ENCODE data around the gene PHRF1. TPM values are rescaled to one million over a fixed set of nuclear protein-coding genes. Genes with fewer than 3 reads are reported as not detected.

PHRF1 gene
- total RNA-seq, 2 experiments from 2014 or later, result 55.4 to 58.9 TPM

DNA sequence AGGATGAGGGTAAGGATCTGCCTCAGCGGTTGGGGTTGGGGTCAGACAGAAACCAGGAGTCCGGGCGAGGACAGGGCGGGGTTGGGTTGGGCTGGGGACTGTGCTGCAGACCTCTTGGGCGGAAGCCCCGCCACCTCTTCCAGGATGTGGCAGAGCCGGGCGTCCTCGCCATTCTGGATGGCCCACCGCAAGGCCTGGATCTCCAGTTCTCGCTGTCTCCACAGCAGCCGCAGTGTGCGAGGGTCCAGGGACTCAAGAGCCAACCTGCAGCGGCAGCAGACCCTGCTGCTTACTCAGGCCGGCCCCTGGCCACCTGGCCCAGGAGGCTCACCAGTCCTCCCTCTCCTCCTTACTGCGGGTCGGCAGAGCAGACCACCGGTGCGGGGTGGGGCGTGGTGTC, 17.8 kb upstream of the PHRF1 start:
- Mint-ChIP-seq H3K36me3 (no peaks in the 10 kb centered on the region), H3K9me3 (no peaks in the 10 kb centered on the region), H3K27ac (no peak overlapping the region), H3K27me3 (peaks cover 18% of the 10 kb centered on the region), H3K4me1 (peaks cover 11% of the 10 kb centered on the region), H3K4me3 (no peak overlapping the region)
- DNase-seq (peak; percentile 38), ATAC-seq (ENCODE audit: low read depth) (no peak)
- POLR2A ChIA-PET, result interaction anchor here (0.9 kb wide), 1 partner anchor 23 kb away, joined by 4 read pairs; the partner anchor contains the start of gene HRAS

- H3K27me3 Mint-ChIP-seq, result peaks cover 18% of the 10 kb centered on the region
- H3K27ac Mint-ChIP-seq, result no peak overlapping the region
- H3K9me3 Mint-ChIP-seq, result no peaks in the 10 kb centered on the region
- ATAC-seq (ENCODE audit: low read depth) (no peak), DNase-seq (peak; percentile 46)
- POLR2A ChIA-PET, result interaction anchor here (0.9 to 1.9 kb wide), 4 partner anchors 9 to 53 kb away, joined by 4 to 7 read pairs (median 6); partner anchors contain the start of gene HRAS
- H3K4me3 Mint-ChIP-seq, result no peak overlapping the region
- no peaks in the 10 kb centered on the region for H3K36me3 Mint-ChIP-seq
- peaks cover 13% of the 10 kb centered on the region for H3K4me1 Mint-ChIP-seq
These were observed 17.1 kb upstream of the PHRF1 start for GRCh38 chr11:559020-559620.

DNA sequence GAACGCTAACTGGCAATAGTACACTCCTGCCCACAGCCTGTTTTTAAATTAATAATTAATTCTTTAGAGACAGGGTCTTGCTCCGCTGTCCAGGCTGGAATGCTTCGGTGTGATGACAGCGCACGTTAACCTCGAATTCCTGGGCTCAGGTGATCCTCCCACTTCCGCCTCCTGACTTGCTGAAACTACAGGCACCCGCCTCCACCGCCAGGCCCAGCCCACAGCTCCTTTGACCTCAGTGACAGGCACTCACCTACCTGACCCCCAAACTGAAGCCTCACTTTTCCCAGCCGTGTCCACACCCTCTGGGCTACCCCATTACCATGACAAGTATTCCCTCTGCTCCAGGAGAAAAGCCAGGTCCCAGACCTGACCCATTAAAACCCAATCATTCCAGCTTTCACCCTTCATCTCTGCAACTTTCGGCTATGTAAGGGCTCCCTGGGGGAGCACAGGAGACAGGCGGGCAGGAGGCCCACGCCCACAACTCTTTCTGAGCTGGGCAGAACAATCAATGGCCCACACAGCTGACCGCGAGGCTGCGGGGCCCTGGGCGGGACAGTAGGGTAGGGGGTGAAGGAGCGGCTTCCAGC, 16.5 kb upstream of the PHRF1 start:
- Mint-ChIP-seq H3K27ac (peak overlapping the region; percentile 23), H3K27me3 (peaks cover 18% of the 10 kb centered on the region), H3K4me1 (peaks cover 13% of the 10 kb centered on the region), H3K4me3 (peak overlapping the region; percentile 41), H3K36me3 (peaks cover 4% of the 10 kb centered on the region), H3K9me3 (no peaks in the 10 kb centered on the region)
- POLR2A ChIA-PET, result interaction anchor here (0.9 to 1.9 kb wide), 7 partner anchors 9 to 166 kb away, joined by 3 to 7 read pairs (median 5); partner anchors contain the start of genes HRAS and PHRF1
- no peak for ATAC-seq (ENCODE audit: low read depth)
- DNase-seq, result peak; percentile 43

- Mint-ChIP-seq H3K4me3 (peak within 1 kb of the TSS; percentile 93), H3K36me3 (peaks cover 4% of the 10 kb centered on the region), H3K27ac (peak within 1 kb of the TSS; percentile 80), H3K9me3 (no peaks in the 10 kb centered on the region), H3K27me3 (peaks cover 18% of the 10 kb centered on the region), H3K4me1 (peaks cover 13% of the 10 kb centered on the region)
- DNase-seq (peak; percentile 97), ATAC-seq (ENCODE audit: low read depth) (peak; percentile 86)
- POLR2A ChIA-PET, result interaction anchor here (1.0 to 1.9 kb wide), 7 partner anchors 8 to 165 kb away, joined by 3 to 15 read pairs (median 6); partner anchors contain the start of gene PHRF1
These were observed 15.7 kb upstream of the PHRF1 start, which contains the start of the genes LMNTD2 and RASSF7 for GRCh38 chr11:560305-561147. Gene LMNTD2 (minus strand): TSS chr11:560738. CDS start chr11:560716, 22 bp downstream. Gene RASSF7 (plus strand): TSS chr11:560970. CDS start chr11:561769, 799 bp downstream.

DNA sequence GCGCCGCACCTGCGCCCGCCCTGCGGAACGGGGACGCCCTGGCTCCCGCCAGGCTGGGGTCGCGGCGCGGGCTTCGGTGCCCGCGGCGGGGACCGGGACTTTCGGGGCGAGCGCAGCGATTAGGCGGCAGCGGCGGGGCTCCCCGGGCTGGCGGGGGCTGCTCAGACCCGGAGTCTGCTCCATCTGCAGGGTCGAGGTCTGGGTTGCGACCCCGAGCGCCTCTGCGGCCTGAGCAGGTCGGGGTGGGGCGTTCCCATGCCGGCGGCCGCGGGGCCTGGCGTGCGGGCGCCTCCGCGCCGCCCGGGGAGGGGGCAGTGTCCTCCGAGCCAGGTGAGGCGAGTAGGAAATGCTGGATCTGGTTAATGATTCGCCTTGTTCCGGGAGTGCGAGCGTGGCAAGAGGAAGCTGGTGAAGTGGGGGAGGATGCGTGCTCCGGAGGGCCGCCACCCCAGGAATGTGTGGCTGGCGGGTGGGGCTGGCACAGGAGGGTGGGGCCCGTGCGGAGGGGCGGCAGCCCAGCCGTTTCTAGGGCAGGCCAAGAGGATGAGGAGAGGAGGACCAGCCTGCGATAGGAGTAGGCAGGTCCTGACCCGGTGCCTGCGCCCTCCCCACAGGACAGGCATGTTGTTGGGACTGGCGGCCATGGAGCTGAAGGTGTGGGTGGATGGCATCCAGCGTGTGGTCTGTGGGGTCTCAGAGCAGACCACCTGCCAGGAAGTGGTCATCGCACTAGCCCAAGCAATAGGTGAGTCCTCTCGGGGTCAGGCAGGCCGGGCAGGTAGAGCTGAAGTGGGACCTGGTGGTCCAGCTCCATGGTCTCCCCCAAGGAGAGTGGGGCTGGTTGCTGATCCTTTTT, 14.9 kb upstream of the PHRF1 start:
- peaks cover 4% of the 10 kb centered on the region for H3K36me3 Mint-ChIP-seq

DNA sequence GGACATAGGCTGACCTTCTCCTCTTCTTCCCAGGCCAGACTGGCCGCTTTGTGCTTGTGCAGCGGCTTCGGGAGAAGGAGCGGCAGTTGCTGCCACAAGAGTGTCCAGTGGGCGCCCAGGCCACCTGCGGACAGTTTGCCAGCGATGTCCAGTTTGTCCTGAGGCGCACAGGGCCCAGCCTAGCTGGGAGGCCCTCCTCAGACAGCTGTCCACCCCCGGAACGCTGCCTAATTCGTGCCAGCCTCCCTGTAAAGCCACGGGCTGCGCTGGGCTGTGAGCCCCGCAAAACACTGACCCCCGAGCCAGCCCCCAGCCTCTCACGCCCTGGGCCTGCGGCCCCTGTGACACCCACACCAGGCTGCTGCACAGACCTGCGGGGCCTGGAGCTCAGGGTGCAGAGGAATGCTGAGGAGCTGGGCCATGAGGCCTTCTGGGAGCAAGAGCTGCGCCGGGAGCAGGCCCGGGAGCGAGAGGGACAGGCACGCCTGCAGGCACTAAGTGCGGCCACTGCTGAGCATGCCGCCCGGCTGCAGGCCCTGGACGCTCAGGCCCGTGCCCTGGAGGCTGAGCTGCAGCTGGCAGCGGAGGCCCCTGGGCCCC, 14.1 kb upstream of the PHRF1 start:
- Mint-ChIP-seq H3K27me3 (peaks cover 8% of the 10 kb centered on the region), H3K36me3 (peaks cover 4% of the 10 kb centered on the region), H3K4me1 (peaks cover 12% of the 10 kb centered on the region), H3K4me3 (peak overlapping the region; percentile 93), H3K9me3 (no peaks in the 10 kb centered on the region), H3K27ac (no peak overlapping the region)
- DNase-seq, result peak; percentile 32
- no peak for ATAC-seq (ENCODE audit: low read depth)
- POLR2A ChIA-PET, result interaction anchor here (0.7 to 1.9 kb wide), 2 partner anchors 13 to 134 kb away, joined by 3 to 15 read pairs; partner anchors contain the start of genes PHRF1 and TMEM80

More for the DNA sequence above, 14.9 kb upstream of the PHRF1 start:
- POLR2A ChIA-PET, result interaction anchor here (0.7 to 1.9 kb wide), 2 partner anchors 14 to 134 kb away, joined by 3 to 15 read pairs; partner anchors contain the start of genes PHRF1 and TMEM80
- peaks cover 13% of the 10 kb centered on the region for H3K4me1 Mint-ChIP-seq
- peak; percentile 51 for ATAC-seq (ENCODE audit: low read depth)
- H3K9me3 Mint-ChIP-seq, result no peaks in the 10 kb centered on the region
- H3K27me3 Mint-ChIP-seq, result peaks cover 16% of the 10 kb centered on the region
- H3K27ac Mint-ChIP-seq, result peak overlapping the region; percentile 80
- no peak for DNase-seq
- peak overlapping the region; percentile 93 for H3K4me3 Mint-ChIP-seq

- Mint-ChIP-seq H3K4me1 (peaks cover 14% of the 10 kb centered on the region), H3K4me3 (no peak overlapping the region), H3K27me3 (peaks cover 3% of the 10 kb centered on the region), H3K27ac (no peak overlapping the region), H3K36me3 (peaks cover 7% of the 10 kb centered on the region), H3K9me3 (no peaks in the 10 kb centered on the region)
- ATAC-seq (ENCODE audit: low read depth) (no peak), DNase-seq (no peak)
- POLR2A ChIA-PET, result interaction anchor here (1.9 kb wide), 1 partner anchor 12 kb away, joined by 8 read pairs; the partner anchor contains the start of gene PHRF1
These were observed 13.0 kb upstream of the PHRF1 start for GRCh38 chr11:563066-563811.

GRCh38 chr11:563812-564578, 12.3 kb upstream of the PHRF1 start:
- POLR2A ChIA-PET, result interaction anchor here (0.7 to 1.9 kb wide), 3 partner anchors 12 to 214 kb away, joined by 3 to 8 read pairs (median 4); partner anchors contain the start of gene PHRF1
- Mint-ChIP-seq H3K27ac (no peak overlapping the region), H3K9me3 (no peaks in the 10 kb centered on the region), H3K4me3 (peak overlapping the region; percentile 22), H3K27me3 (peaks cover under 1% of the 10 kb centered on the region), H3K4me1 (peaks cover 14% of the 10 kb centered on the region), H3K36me3 (peaks cover 7% of the 10 kb centered on the region)
- ATAC-seq (ENCODE audit: low read depth), result no peak
- peak; percentile 26 for DNase-seq

DNA sequence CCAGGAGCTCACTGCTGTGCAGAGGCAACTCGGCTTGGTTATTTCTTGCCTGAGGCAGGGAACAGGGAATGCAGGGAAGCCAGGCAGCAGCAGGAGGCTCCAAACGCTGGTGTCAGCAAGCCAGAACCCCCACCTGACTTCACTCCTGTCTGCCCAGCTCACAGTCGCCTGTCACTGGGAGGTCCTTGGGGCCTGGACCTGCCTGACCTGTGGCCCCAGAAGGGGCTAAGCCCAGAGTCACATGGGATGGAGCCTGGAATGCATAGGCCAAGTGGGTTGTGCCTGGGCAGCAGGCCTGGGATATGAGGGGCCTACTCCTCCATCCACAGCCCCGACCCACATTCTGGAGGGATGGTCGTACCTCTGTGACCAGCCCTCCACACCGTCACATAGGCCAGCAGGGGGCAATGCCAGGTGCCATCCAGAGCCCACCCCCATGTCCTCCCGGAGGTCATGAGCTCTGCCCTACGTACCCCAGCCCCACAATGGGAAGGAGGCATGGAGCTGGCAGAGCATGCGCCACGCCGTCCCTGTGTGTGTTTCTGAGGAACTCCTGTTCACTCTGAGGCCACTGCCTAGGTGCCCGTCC, 10.3 kb upstream of the PHRF1 start:
- Mint-ChIP-seq H3K4me3 (peak overlapping the region; percentile 90), H3K27ac (no peak overlapping the region), H3K9me3 (no peaks in the 10 kb centered on the region), H3K4me1 (peaks cover 9% of the 10 kb centered on the region), H3K36me3 (peaks cover 7% of the 10 kb centered on the region), H3K27me3 (no peaks in the 10 kb centered on the region)
- no peak for DNase-seq
- no peak for ATAC-seq (ENCODE audit: low read depth)
- POLR2A ChIA-PET, result interaction anchor here (1.2 to 3.4 kb wide), 2 partner anchors 10 to 12 kb away, joined by 5 to 18 read pairs; no protein-coding TSS in a partner anchor

DNA sequence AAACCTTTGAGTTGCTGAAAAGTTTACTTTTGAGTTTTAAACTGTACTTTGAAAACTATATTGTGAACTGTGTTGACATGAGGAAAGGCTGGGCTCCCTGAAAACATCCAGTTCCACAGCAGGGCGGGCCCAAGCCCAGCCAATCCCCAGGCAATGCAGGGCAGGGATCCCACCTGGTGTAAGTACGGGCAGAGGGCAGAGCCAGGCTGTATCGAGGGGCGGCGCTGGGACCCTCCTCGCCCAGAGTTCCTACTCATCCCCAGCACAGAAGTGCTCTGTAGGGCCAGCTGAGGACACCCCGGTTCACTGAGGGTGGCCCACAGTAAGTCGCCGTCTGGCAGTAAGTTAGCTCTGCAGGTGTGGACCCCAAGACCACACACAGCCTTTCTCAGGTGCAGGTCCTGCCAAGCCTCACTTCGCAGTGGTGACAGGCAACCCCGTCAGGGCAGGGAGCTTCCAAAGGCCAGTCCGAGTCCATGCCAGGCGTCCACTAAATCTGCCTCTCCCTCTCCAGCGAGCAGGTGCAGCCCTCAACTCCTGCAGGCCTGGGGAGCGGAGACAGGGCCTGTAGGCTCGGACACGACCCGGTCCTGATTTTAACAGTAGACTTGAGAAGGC, 9.2 kb upstream of the PHRF1 start:
- Mint-ChIP-seq H3K4me3 (peak overlapping the region; percentile 90), H3K9me3 (no peaks in the 10 kb centered on the region), H3K36me3 (peaks cover 7% of the 10 kb centered on the region), H3K4me1 (peaks cover 5% of the 10 kb centered on the region), H3K27me3 (no peaks in the 10 kb centered on the region), H3K27ac (peak overlapping the region; percentile 48)
- ATAC-seq (ENCODE audit: low read depth), result no peak
- POLR2A ChIA-PET, result interaction anchor here (0.6 to 3.4 kb wide), 6 partner anchors 8 to 182 kb away, joined by 3 to 18 read pairs (median 4); no protein-coding TSS in a partner anchor
- DNase-seq, result peak; percentile 31
